Keratinocyte (primary cell): ENCODE measurements around the gene DRC1.

ENCODE experiments used
- EZH2 ChIP-seq: IDR thresholded peaks from one replicate; pipeline ENCODE4 v1.6.1; 2012; ENCODE audit warnings: inconsistent platforms, mild to moderate bottlenecking, low read length, moderate library complexity
- TF ChIP-seq, protein P1 (sequence below), 3 experiments: IDR thresholded peaks in 1 of 3; conservative IDR thresholded peaks in 1 of 3; optimal IDR thresholded peaks in 1 of 3; 2 replicates in 2 of 3; 3 replicates in 1 of 3; pipeline versions ENCODE3 to v1.5.1; 2011; ENCODE audit warnings: low read length in 3 of 3, mild to moderate bottlenecking in 3 of 3, moderate library complexity in 2 of 3, control low read depth in 1 of 3, inconsistent platforms in 1 of 3; ENCODE audit not compliant: insufficient read depth in 2 of 3; ENCODE audit errors: extremely low read depth in 1 of 3

DNA sequence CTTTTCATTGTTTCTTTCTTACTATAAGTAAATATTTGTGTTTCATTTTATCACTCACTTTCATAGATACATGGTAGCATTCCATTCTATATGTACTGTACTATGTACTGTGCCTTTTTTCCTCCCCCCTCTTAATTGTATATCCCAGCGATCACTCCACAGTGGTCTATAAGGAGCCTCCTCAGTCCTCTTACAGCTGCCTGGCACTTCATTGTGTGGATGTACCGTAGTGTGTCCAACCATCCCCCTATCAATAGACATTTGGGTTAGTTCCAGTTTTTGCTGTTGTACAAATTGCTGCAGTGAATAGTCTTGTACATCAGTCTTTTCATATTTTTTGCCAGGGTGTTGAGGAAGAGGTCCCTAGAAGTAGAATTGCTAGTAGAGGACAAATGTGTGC is 21.4 kb upstream of the DRC1 start:
- TF ChIP-seq, protein P1, sequence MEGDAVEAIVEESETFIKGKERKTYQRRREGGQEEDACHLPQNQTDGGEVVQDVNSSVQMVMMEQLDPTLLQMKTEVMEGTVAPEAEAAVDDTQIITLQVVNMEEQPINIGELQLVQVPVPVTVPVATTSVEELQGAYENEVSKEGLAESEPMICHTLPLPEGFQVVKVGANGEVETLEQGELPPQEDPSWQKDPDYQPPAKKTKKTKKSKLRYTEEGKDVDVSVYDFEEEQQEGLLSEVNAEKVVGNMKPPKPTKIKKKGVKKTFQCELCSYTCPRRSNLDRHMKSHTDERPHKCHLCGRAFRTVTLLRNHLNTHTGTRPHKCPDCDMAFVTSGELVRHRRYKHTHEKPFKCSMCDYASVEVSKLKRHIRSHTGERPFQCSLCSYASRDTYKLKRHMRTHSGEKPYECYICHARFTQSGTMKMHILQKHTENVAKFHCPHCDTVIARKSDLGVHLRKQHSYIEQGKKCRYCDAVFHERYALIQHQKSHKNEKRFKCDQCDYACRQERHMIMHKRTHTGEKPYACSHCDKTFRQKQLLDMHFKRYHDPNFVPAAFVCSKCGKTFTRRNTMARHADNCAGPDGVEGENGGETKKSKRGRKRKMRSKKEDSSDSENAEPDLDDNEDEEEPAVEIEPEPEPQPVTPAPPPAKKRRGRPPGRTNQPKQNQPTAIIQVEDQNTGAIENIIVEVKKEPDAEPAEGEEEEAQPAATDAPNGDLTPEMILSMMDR (optimal IDR thresholded peaks at IDR 0.05 in 1 of 3, IDR thresholded peaks at IDR 0.05 in 1 of 3, conservative IDR thresholded peaks at IDR 0.05 in 1 of 3; ENCODE audit: extremely low read depth in 1 of 3, insufficient read depth in 2 of 3, low read length in 3 of 3): no peak
- TF ChIP-seq EZH2: no peak
